ENCODE data around the gene FOXB2. TPM values are rescaled to one million over a fixed set of nuclear protein-coding genes. Genes with fewer than 3 reads are reported as not detected.

Gene FOXB2
- total and polyA plus RNA-seq, 2 of the 8 experiments (the other 6 are each of a cell fraction or from before 2014, with no cell fraction given): 0.15 to 0.22 TPM

- no peak for TF ChIP-seq GABPA (IDR thresholded peaks at IDR 0.05; ENCODE audit: borderline replicate concordance, insufficient read depth, low read length)
- no peak for TF ChIP-seq YY1 (IDR thresholded peaks at IDR 0.05; ENCODE audit: low read depth, low read length)
- TF ChIP-seq MAFK (IDR thresholded peaks at IDR 0.05; ENCODE audit: low read depth, low read length): no peak
- no peak for TF ChIP-seq ASH2L (IDR thresholded peaks at IDR 0.05; ENCODE audit: low read length)
- no peak for TF ChIP-seq CEBPB (IDR thresholded peaks at IDR 0.05; ENCODE audit: low read depth, low read length)
These were observed 4.3 kb downstream of the FOXB2 start (continued) for GRCh38 chr9:77023726-77024125.

All from H1 (cell line).